Fibroblast of lung (primary cell): ENCODE results near the gene TNNC2. TPM values are rescaled to one million over a fixed set of nuclear protein-coding genes. Genes with fewer than 3 reads are reported as not detected.

ENCODE experiments used
- DNase-seq, 2 donors: peaks; one replicate each; pipeline versions ENCODE4 v3.0.0 to v3.0.0-alpha.2; 2010; ENCODE audit warnings: low read depth in 2 of 2
- H2AFZ ChIP-seq: 2 replicates; pipeline ENCODE4 v1.5.1; 2012; ENCODE audit warnings: low read length, control low read depth, inconsistent platforms
- H3K27ac ChIP-seq: 2 replicates; pipeline ENCODE4 v1.5.1; 2011; ENCODE audit warnings: low read length, control low read depth; ENCODE audit not compliant: insufficient read depth
- H3K27me3 ChIP-seq: 2 replicates; pipeline ENCODE4 v1.5.1; 2011; ENCODE audit warnings: mild to moderate bottlenecking, low read length; ENCODE audit not compliant: control insufficient read depth, insufficient read depth
- H3K36me3 ChIP-seq: 2 replicates; pipeline ENCODE4 v1.5.1; 2011; ENCODE audit warnings: low read length; ENCODE audit not compliant: control insufficient read depth, insufficient read depth
- H3K4me1 ChIP-seq: 2 replicates; pipeline ENCODE4 v1.5.1; 2011; ENCODE audit warnings: low read length; ENCODE audit not compliant: control insufficient read depth, insufficient read depth; ENCODE audit errors: extremely low read depth
- H3K4me2 ChIP-seq: 2 replicates; pipeline ENCODE4 v1.5.1; 2011; ENCODE audit warnings: low read length, control low read depth; ENCODE audit not compliant: insufficient read depth; ENCODE audit errors: extremely low read depth
- H3K4me3 ChIP-seq, 4 experiments: fragments of 200-600 bp in 1 of 4; sonication (generic) in 1 of 4; replicated peaks in 1 of 4; 2 replicates each; pipeline ENCODE4 v1.5.1; 2011 to 2016; ENCODE audit warnings: low read length in 4 of 4, low read depth in 3 of 4, mild to moderate bottlenecking in 3 of 4, control low read depth in 2 of 4, inconsistent platforms in 1 of 4, mixed read lengths in 1 of 4; ENCODE audit not compliant: insufficient read depth in 1 of 4; ENCODE audit errors: control extremely low read depth in 1 of 4
- H3K79me2 ChIP-seq: 2 replicates; pipeline ENCODE4 v1.5.1; 2012; ENCODE audit warnings: mild to moderate bottlenecking, low read length, inconsistent platforms; ENCODE audit not compliant: control insufficient read depth, insufficient read depth
- H3K9ac ChIP-seq: 2 replicates; pipeline ENCODE4 v1.5.1; 2011; ENCODE audit warnings: mild to moderate bottlenecking, low read length, control low read depth; ENCODE audit not compliant: insufficient read depth
- H3K9me3 ChIP-seq: 2 replicates; pipeline ENCODE4 v1.5.1; 2012; ENCODE audit warnings: low read depth, low read length; ENCODE audit not compliant: control insufficient read depth, insufficient read depth
- H4K20me1 ChIP-seq: 2 replicates; pipeline ENCODE4 v1.5.1; 2011; ENCODE audit warnings: low read length; ENCODE audit not compliant: control insufficient read depth, insufficient read depth; ENCODE audit errors: extremely low read depth
- CTCF ChIP-seq, 2 donors: IDR thresholded peaks in 1 of 2; conservative IDR thresholded peaks in 1 of 2; 1 replicate in 1 of 2; 2 replicates in 1 of 2; pipeline ENCODE4 v1.5.1; 2011 to 2012; ENCODE audit warnings: low read length in 2 of 2, control low read depth in 1 of 2, inconsistent platforms in 1 of 2, low read depth in 1 of 2, mild to moderate bottlenecking in 1 of 2
- EZH2 ChIP-seq: IDR thresholded peaks from 2 replicates; pipeline ENCODE4 v1.5.1; 2012; ENCODE audit warnings: low read length, control low read depth, mild to moderate bottlenecking; ENCODE audit errors: missing control alignments
- polyA plus RNA-seq, 2 donors: library from polyadenylated mRNA; depleted of rRNA in 1 of 2; stranded (reverse) in 1 of 2; unstranded in 1 of 2; fragments of >200 nt; gene quantifications; 2 replicates each; pipeline ENCODE4 v1.2.1, GENCODE V29; 2011 to 2012; ENCODE audit warnings: missing spikeins in 1 of 2
- total RNA-seq: library from RNA; depleted of rRNA; stranded (reverse); fragments of >200 nt; gene quantifications from 2 replicates; pipeline ENCODE4 v1.2.1, GENCODE V29; 2014

Gene TNNC2
- total and polyA plus RNA-seq, 2 donors (not counting 1 experiment from before 2014, with no cell fraction given): 1.3 to 1.4 TPM

- peak overlapping the region; percentile 10 for H2AFZ ChIP-seq
These were observed 2.9 kb downstream of the TNNC2 start for GRCh38 chr20:45823949-45824835.

GRCh38 chr20:45822857-45823256 is 4.3 kb downstream of the TNNC2 start:
- H3K4me3 ChIP-seq: no peak overlapping the region
- peak in 1 of 2 donors; percentile 26 for DNase-seq

More at GRCh38 chr20:45823949-45824835, 2.9 kb downstream of the TNNC2 start:
- Histone ChIP-seq H3K9ac (no peak overlapping the region), H3K27ac (no peak overlapping the region), H3K4me2 (peak overlapping the region; percentile 51), H3K27me3 (peaks cover 5% of the 10 kb centered on the region), H3K4me1 (peaks cover 15% of the 10 kb centered on the region), H4K20me1 (no peaks in the 10 kb centered on the region), H3K9me3 (no peaks in the 10 kb centered on the region), H3K79me2 (no peaks in the 10 kb centered on the region), H3K36me3 (no peaks in the 10 kb centered on the region), H3K4me3 (no peak overlapping the region)
- TF ChIP-seq EZH2 (no peak), CTCF (conservative IDR thresholded peaks at IDR 0.05 in 1 of 2, IDR thresholded peaks at IDR 0.05 in 1 of 2; ENCODE audit: low read depth in 1 of 2, low read length in 2 of 2) (peak; percentile 23 to 49)
- DNase-seq: peak; percentile 31 to 45

More at GRCh38 chr20:45822857-45823256, 4.3 kb downstream of the TNNC2 start:
- H3K27ac ChIP-seq: no peak overlapping the region
- no peak overlapping the region for H3K9ac ChIP-seq
- no peaks in the 10 kb centered on the region for H3K36me3 ChIP-seq
- peak overlapping the region; percentile 48 for H3K4me2 ChIP-seq
- TF ChIP-seq EZH2: no peak
- TF ChIP-seq CTCF (conservative IDR thresholded peaks at IDR 0.05 in 1 of 2, IDR thresholded peaks at IDR 0.05 in 1 of 2; ENCODE audit: low read depth in 1 of 2, low read length in 2 of 2): no peak
- H2AFZ ChIP-seq: no peak overlapping the region
- H3K79me2 ChIP-seq: no peaks in the 10 kb centered on the region
- peaks cover 19% of the 10 kb centered on the region for H3K4me1 ChIP-seq
- peaks cover 5% of the 10 kb centered on the region for H3K27me3 ChIP-seq
- H3K9me3 ChIP-seq: no peaks in the 10 kb centered on the region
- no peaks in the 10 kb centered on the region for H4K20me1 ChIP-seq
